ENCODE data around the gene NOL3. TPM values are rescaled to one million over a fixed set of nuclear protein-coding genes. Genes with fewer than 3 reads are reported as not detected.

The NOL3 gene
- polyA plus RNA-seq, 3 donors = 31.0 to 62.3 (median 34.3) TPM

DNA sequence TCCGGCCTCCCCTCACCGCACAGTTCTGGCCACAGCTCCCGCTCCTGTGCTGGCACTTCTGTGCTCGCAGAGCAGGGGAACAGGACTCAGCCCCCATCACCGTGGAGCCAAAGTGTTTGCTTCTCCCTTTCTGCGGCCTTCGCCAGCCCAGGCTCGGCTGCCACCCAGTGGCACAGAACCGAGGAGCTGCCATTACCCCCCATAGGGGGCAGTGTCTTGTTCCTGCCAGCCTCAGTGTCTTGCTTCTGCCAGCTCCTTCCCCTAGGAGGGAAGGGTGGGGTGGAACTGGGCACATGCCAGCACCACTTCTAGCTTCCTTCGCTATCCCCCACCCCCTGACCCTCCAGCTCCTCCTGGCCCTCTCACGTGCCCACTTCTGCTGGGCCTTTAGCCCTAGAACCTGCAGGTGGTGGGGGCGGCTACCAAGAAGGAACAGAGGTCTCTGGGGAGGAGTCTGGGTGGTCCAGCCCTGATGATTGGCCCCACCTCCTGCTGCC, 27.9 kb downstream of the NOL3 start:
- 51 to 58% (median 51%) methylated on average over 8 to 12 of the region's 12 CpGs for WGBS, 3 donors
- H3K27ac ChIP-seq (ENCODE audit: low read depth, low read length) = no peak overlapping the region

- 24 to 67% (median 57%) methylated on average over 58 to 61 of the region's 61 CpGs for WGBS, 3 donors
- H3K27ac ChIP-seq (ENCODE audit: low read depth, low read length) = no peak within 1 kb of the TSS
Measured at GRCh38 chr16:67199011-67199807, 28.9 kb downstream of the NOL3 start, which contains the start of gene ELMO3. ELMO3 (plus strand) TSS chr16:67199131; CDS start chr16:67199327, 196 bp downstream.

DNA sequence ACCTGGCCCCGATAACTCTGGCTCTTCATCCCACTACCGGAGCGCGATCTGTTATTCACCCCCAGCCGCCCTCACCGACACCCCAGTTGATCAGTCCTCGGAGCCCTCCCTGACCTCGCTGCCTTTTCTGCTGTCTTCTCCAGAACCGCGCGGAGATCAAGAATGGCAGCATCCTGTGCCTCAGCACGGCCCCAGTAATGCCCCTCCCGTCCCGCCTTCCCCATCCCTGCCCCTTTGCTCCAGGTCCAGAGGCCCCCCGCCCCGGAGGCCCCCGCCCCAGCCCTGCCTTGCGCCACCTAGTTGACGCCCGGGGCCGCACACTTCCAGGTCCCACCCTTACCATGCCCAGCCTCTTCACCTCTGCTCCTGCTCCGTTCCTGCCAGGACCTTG, 29.5 kb downstream of the NOL3 start:
- no peak overlapping the region for H3K27ac ChIP-seq (ENCODE audit: low read depth, low read length)
- whole genome bisulfite sequencing, 3 donors = 19 to 63% (median 52%) methylated on average over 16 to 22 of the region's 22 CpGs

DNA sequence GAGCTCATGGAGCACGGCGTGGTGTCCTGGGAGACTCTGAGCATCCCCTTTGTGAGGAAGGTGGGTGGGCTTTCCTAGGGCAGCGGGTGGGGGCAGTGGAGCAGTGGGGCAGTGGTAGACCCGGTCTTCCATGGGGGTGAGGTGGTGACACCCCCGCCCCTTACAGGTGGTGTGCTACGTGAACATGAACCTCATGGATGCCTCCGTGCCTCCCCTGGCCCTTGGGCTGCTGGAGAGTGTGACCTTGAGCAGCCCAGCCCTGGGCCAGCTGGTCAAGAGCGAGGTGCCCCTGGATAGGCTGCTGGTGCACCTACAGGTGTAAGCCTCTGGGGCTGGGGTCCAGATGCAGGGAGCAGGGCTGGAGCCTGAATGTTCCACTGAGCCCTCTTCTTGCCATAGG, 30.2 kb downstream of the NOL3 start:
- WGBS, 3 donors = 86 to 100% (median 96%) methylated on average over 8 of the region's 8 CpGs
- H3K27ac ChIP-seq (ENCODE audit: low read depth, low read length) = no peak overlapping the region

DNA sequence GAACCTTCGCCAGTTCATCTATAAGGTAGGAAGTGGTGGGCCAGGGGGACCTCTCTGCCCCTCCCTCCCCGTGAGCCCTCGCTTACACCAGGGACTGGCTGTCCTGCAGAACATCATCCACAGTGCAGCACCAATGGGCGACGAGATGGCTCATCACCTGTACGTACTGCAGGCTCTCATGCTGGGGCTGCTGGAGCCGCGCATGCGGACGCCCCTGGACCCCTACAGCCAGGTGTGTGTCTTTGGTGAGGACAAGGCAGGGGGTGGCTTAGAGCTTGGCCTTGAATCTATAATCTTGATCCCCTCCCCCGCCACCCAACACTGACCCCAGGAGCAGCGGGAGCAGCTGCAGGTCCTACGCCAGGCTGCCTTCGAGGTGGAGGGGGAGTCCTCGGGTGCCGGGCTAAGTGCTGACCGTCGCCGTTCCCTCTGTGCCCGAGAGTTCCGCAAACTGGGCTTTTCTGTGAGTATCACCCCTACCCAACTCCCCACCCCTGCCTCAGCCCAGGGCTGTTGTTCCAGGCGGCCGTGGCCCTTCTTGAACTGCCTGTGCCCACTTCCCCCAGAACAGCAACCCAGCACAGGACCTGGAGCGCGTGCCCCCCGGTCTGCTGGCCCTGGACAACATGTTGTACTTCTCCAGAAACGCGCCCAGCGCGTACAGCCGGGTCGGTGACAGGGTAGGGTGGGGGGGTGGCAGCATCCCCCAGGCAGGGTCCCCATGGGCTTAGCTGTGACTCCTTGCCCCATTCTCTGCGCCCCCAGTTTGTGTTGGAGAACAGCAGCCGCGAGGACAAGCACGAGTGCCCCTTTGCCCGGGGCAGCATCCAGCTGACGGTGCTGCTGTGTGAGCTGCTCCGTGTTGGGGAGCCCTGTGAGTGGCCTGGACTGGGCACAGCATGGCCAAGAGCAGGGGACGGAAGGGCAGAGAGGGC, 31.3 kb downstream of the NOL3 start:
- no peak overlapping the region for H3K27ac ChIP-seq (ENCODE audit: low read depth, low read length)
- 91 to 95% (median 95%) methylated on average over 38 to 40 of the region's 40 CpGs for WGBS, 3 donors

GRCh38 chr16:67202426-67202825, 32.1 kb downstream of the NOL3 start:
- no peak overlapping the region for H3K27ac ChIP-seq (ENCODE audit: low read depth, low read length)
- WGBS, 3 donors = 93 to 95% (median 95%) methylated on average over 12 of the region's 12 CpGs

- no peak overlapping the region for H3K27ac ChIP-seq (ENCODE audit: low read depth, low read length)
- 88 to 94% (median 90%) methylated on average over 23 of the region's 23 CpGs for WGBS, 3 donors
Measured at GRCh38 chr16:67202956-67203493, 32.7 kb downstream of the NOL3 start.

- H3K27ac ChIP-seq (ENCODE audit: low read depth, low read length) = no peak overlapping the region
- 73 to 89% (median 74%) methylated on average over 4 of the region's 4 CpGs for WGBS, 3 donors
Measured at GRCh38 chr16:67204076-67204475, 33.7 kb downstream of the NOL3 start.

DNA sequence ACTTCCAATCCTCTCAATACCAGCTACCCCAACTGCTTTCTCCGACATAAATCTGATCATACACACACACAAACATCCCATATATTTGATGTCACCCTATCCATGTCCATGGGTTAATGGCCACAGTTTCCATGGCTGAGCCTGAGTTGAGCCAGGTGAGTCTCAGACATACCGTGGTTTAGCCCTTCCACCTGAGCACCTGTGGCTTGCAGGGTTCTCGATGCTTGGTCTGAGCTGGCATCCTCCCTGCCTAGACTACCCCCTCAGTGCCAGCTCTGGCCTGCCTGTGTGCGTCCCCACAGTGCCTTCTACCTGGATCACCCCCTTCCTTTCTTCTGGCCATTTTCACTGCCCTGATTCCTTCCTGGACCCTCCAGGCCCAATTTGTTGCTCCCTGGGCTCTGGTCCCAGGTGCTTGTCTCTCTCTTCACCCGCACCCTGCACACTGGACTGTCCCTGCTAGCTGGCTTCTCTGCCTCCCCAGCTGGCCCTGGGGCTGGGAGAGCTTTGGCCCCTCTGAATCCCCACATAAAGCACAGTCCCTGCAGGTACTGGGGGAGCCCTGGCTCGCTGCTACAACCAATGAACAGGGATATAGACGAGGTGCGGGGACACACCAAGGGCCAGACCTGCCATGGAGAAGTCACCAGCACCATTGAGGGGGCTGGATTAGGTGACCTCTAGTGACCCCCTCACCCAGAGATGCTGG, 35.9 kb downstream of the NOL3 start:
- WGBS, 3 donors = 94 to 96% (median 94%) methylated on average over 8 of the region's 8 CpGs
- no peak overlapping the region for H3K27ac ChIP-seq (ENCODE audit: low read depth, low read length)

DNA sequence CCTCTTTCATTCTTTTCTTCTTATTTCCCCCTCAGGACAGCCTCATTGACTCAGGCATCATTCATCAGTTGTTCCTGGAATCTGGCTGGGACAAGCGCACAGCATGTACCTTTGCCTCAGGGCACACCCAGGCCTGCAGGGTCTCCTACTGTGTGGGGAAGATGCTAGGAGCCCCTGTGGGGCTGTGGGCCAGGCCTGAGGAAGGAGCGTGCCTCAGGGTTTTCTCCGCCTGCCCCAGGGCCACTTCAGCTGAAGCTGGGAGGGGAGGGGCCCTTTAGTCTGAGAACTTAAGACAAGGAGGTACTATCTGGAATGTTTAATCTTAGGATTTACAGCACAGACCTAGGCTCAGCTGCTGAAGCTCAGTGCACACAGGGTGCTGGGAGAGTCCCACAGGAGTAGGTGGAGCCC, 36.5 kb downstream of the NOL3 start:
- 93 to 97% (median 94%) methylated on average over 3 of the region's 3 CpGs for WGBS, 3 donors
- no peak overlapping the region for H3K27ac ChIP-seq (ENCODE audit: low read depth, low read length)

GRCh38 chr16:67207249-67208091, 37.1 kb downstream of the NOL3 start:
- H3K27ac ChIP-seq (ENCODE audit: low read depth, low read length) = no peak overlapping the region
- WGBS, 3 donors = 75 to 80% (median 78%) methylated on average over 21 of the region's 21 CpGs

GRCh38 chr16:67208154-67208896, 38.0 kb downstream of the NOL3 start:
- WGBS, 3 donors = 78 to 94% (median 94%) methylated on average over 11 of the region's 11 CpGs
- H3K27ac ChIP-seq (ENCODE audit: low read depth, low read length) = no peak overlapping the region

DNA sequence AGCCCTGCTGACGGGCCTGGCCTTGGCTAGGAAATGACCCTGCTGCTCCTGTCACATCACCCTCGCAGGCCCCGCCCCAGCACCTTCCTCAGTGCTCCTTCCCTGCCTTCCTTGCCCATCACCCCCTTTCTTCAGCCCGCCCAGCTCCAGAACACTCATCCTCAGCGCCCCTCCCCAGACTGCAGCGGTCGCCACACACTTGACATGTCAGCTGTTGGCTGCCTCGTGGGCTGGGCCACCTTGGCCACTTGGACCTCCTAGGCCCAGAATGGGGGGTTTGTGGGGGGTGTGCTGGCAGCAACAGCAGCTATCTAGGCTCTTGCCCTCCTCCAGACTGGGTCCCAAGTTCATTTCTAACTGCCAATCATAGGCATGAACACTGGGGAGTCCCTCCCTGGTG, 39.2 kb downstream of the NOL3 start:
- 86 to 93% (median 91%) methylated on average over 7 to 8 of the region's 8 CpGs for WGBS, 3 donors
- no peak overlapping the region for H3K27ac ChIP-seq (ENCODE audit: low read depth, low read length)

GRCh38 chr16:67210069-67210937, 40.0 kb downstream of the NOL3 start:
- no peak overlapping the region for H3K27ac ChIP-seq (ENCODE audit: low read depth, low read length)
- WGBS, 3 donors = 89 to 92% (median 90%) methylated on average over 22 to 25 of the region's 25 CpGs

- WGBS, 3 donors = 77 to 91% (median 80%) methylated on average over 7 of the region's 7 CpGs
Measured at GRCh38 chr16:67211674-67212073, 41.3 kb downstream of the NOL3 start.

GRCh38 chr16:67212766-67213165, 42.4 kb downstream of the NOL3 start:
- H3K27ac ChIP-seq (ENCODE audit: low read depth, low read length) = no peak overlapping the region

More at GRCh38 chr16:67211674-67212073, 41.3 kb downstream of the NOL3 start:
- H3K27ac ChIP-seq (ENCODE audit: low read depth, low read length) = no peak overlapping the region

Measured in adipose tissue (tissue), 3 donors.